GM12878 (cell line): Measurements from ENCODE around the gene DNAJC2. TPM values are rescaled to one million over a fixed set of nuclear protein-coding genes. Genes with fewer than 3 reads are reported as not detected.

ENCODE experiments used
- ATAC-seq: fragments of 200-7000 bp; cut with Tn5 transposase; 3 replicates; pipeline ENCODE4 v1.9.1; 2020; ENCODE audit warnings: mild to moderate bottlenecking, moderate library complexity
- BruUV-seq: library from RNA; stranded (reverse); fragments of 400-500 nt; replicated peaks from 2 replicates; lab custom pipeline; 2021; lab: Mats Ljungman, UMichigan
- CTCF ChIA-PET: fragments of 300-600 bp; sonication (Branson Sonifier 250); formaldehyde crosslinking; extraction: SDS; loops from one replicate; lab custom pipeline; 2021; ENCODE audit warnings: inconsistent platforms; lab: Yijun Ruan, JAX
- POLR2A ChIA-PET: fragments of 350-600 bp; formaldehyde crosslinking; extraction: SDS; loops from one replicate; lab custom pipeline; 2021; ENCODE audit warnings: inconsistent platforms; lab: Charles Lee
- RAD21 ChIA-PET: fragments of 300-600 bp; sonication (Branson Sonifier 250); formaldehyde crosslinking; loops from one replicate; lab custom pipeline; 2023; ENCODE audit warnings: antibody characterized with exemption; ENCODE audit not compliant: unreplicated experiment; lab: Charles Lee
- SMC1A ChIA-PET: fragments of 300-600 bp; sonication (Branson Sonifier 250); formaldehyde crosslinking; loops from one replicate; lab custom pipeline; 2023; ENCODE audit not compliant: unreplicated experiment, uncharacterized antibody; lab: Charles Lee
- DNase-seq: peaks from one replicate; pipeline ENCODE4 v3.0.0-alpha.2; 2011; ENCODE audit warnings: low read depth, low spot score
- FAIRE-seq: peaks from 3 replicates; lab custom pipeline; 2011; peaks lifted over from hg19 to GRCh38; lab: Jason Lieb, UNC
- H2AFZ ChIP-seq: 2 replicates; pipeline ENCODE4 v1.6.0; 2011; ENCODE audit warnings: low read depth, low read length, control low read depth; ENCODE audit not compliant: control insufficient read depth
- H3K27ac ChIP-seq: 2 replicates; pipeline ENCODE4 v1.5.1; 2011; ENCODE audit warnings: control low read depth; ENCODE audit not compliant: control insufficient read depth, insufficient read depth
- H3K27me3 ChIP-seq, 2 experiments: replicated peaks in 1 of 2; 2 replicates each; pipeline versions ENCODE4 v1.6.0 to v1.6.1; 2011; ENCODE audit warnings: low read length in 1 of 2; ENCODE audit not compliant: control insufficient read depth in 2 of 2, insufficient read depth in 2 of 2
- H3K36me3 ChIP-seq, 2 experiments: 2 replicates each; pipeline ENCODE4 v1.5.1; 2011; ENCODE audit warnings: low read length in 1 of 2; ENCODE audit not compliant: control insufficient read depth in 2 of 2, insufficient read depth in 2 of 2
- H3K4me1 ChIP-seq: 2 replicates; pipeline ENCODE4 v1.6.1; 2011; ENCODE audit warnings: mild to moderate bottlenecking, low read length, moderate library complexity, mixed read lengths; ENCODE audit not compliant: control insufficient read depth, insufficient read depth
- H3K4me2 ChIP-seq: 2 replicates; pipeline ENCODE4 v1.6.0; 2011; ENCODE audit warnings: control low read depth; ENCODE audit not compliant: control insufficient read depth, insufficient read depth
- H3K4me3 ChIP-seq: fragments of 200-600 bp; sonication (generic); 2 replicates; pipeline ENCODE4 v1.5.1; 2016
- H3K79me2 ChIP-seq: 2 replicates; pipeline ENCODE4 v1.6.0; 2011; ENCODE audit warnings: low read length; ENCODE audit not compliant: control insufficient read depth, insufficient read depth
- H3K9ac ChIP-seq: 2 replicates; pipeline ENCODE4 v1.8.0; 2011; ENCODE audit warnings: low read length, control low read depth, mixed read lengths; ENCODE audit not compliant: control insufficient read depth, insufficient read depth
- H3K9me3 ChIP-seq: replicated peaks from 3 replicates; pipeline ENCODE4 v1.5.1; 2011; ENCODE audit warnings: mild to moderate bottlenecking, low read length; ENCODE audit not compliant: control insufficient read depth, insufficient read depth
- H4K20me1 ChIP-seq: 2 replicates; pipeline ENCODE4 v1.6.0; 2011; ENCODE audit not compliant: control insufficient read depth, insufficient read depth
- CREM ChIP-seq: IDR thresholded peaks from 2 replicates; pipeline ENCODE4 v1.6.1; 2014; ENCODE audit warnings: antibody characterized with exemption, low read depth
- ESRRA ChIP-seq: IDR thresholded peaks from 2 replicates; pipeline ENCODE4 v1.6.1; 2012; ENCODE audit warnings: mild to moderate bottlenecking, low read length, improper control_type of control experiment
- HCFC1 ChIP-seq: fragments of 150-350 bp; IDR thresholded peaks from 2 replicates; pipeline ENCODE4 v1.6.1; 2014; ENCODE audit warnings: low read length
- MLLT1 ChIP-seq: fragments of 450-650 bp; IDR thresholded peaks from 2 replicates; pipeline ENCODE4 v1.6.1; 2016; ENCODE audit warnings: mild to moderate bottlenecking
- NFYA ChIP-seq: IDR thresholded peaks from 2 replicates; pipeline ENCODE4 v1.6.1; 2011; ENCODE audit warnings: low read depth, mild to moderate bottlenecking, low read length, improper control_type of control experiment, borderline replicate concordance
- POLR2AphosphoS5 ChIP-seq: IDR thresholded peaks from 2 replicates; pipeline ENCODE4 v1.6.1; 2011; ENCODE audit warnings: mild to moderate bottlenecking, low read length, inconsistent platforms
- RBBP5 ChIP-seq: fragments of 200-600 bp; sonication (generic); conservative IDR thresholded peaks from 2 replicates; pipeline ENCODE4 v1.6.1; 2016
- WGBS: methylation state at CpG from one replicate; pipeline ENCODE4 v1.1.6; 2016; ENCODE audit warnings: low lambda C conversion rate; ENCODE audit not compliant: insufficient replicate concordance, insufficient coverage; ENCODE audit errors: missing lambda C conversion rate; 5-methylcytosine and 5-hydroxymethylcytosine counted together
- in situ Hi-C: fragments of 300-500 bp; cut with MboI; formaldehyde crosslinking; loops from 9 replicates; pipeline ENCODE4 v1.14.3; 2018; ENCODE audit warnings: mixed read lengths
- intact Hi-C: fragments of 100-400 bp; cut with micrococcal nuclease; formaldehyde crosslinking; loops from one replicate; pipeline ENCODE4 v1.14.2; 2022; ENCODE audit not compliant: unreplicated experiment
- polyA plus RNA-seq, 11 experiments: library from polyadenylated mRNA; depleted of rRNA in 4 of 11; unstranded in 6 of 11; stranded (reverse) in 5 of 11; fragments of >200 nt; fragmentation: Nextera tagmentation in 4 of 11; fragmentation: Illumina TruSeq in 1 of 11; extraction: Ambion mirVana in 4 of 11; extraction: Trizol in 1 of 11; gene quantifications; 1 replicate in 1 of 11; 2 replicates in 10 of 11; pipeline versions ENCODE4 v1.2.1 to v1.2.3, GENCODE V29; 2011 to 2016; ENCODE audit warnings: inconsistent platforms in 2 of 11, missing spikeins in 2 of 11, low read depth in 1 of 11
- total RNA-seq, 4 experiments: library from RNA; depleted of rRNA in 3 of 4; stranded (reverse); fragments of >200 nt in 3 of 4; fragmentation: Illumina TruSeq in 1 of 4; extraction: Trizol in 1 of 4; gene quantifications; 2 replicates each; pipeline versions ENCODE4 v1.2.1 to v1.2.3, GENCODE V29; 2013 to 2021

The DNAJC2 gene
- total and polyA plus RNA-seq, 10 of the 15 experiments (the other 5 are each of a cell fraction or from before 2014, with no cell fraction given) = 18.2 to 63.1 (median 30.6) TPM

- Histone ChIP-seq H3K4me3 (no peak overlapping the region), H3K4me1 (no peaks in the 10 kb centered on the region), H3K36me3 (peaks cover 5 to 33% of the 10 kb centered on the region in 2 experiments), H3K27me3 (no peaks in the 10 kb centered on the region), H3K79me2 (no peaks in the 10 kb centered on the region), H2AFZ (no peak overlapping the region), H3K9me3 (no peaks in the 10 kb centered on the region), H3K4me2 (no peak overlapping the region), H4K20me1 (no peaks in the 10 kb centered on the region), H3K9ac (no peak overlapping the region), H3K27ac (no peak overlapping the region)
- intact Hi-C loops = no loop called here
- in situ Hi-C loops = loop anchor here (25.0 kb wide), 1 partner anchor 1762 kb away; no protein-coding TSS in a partner anchor
- CTCF ChIA-PET = interaction anchor here (1.2 to 2.1 kb wide), 3 partner anchors 15 to 81 kb away, joined by 3 to 7 read pairs (median 4); no protein-coding TSS in a partner anchor
- no TSS peak for BruUV-seq
- POLR2A ChIA-PET = no interaction called here
- RAD21 ChIA-PET = no interaction called here
- no peak for DNase-seq
- FAIRE-seq = no peak
- 94% methylated on average over 8 of the region's 8 CpGs for WGBS
- ATAC-seq = no peak
- TF ChIP-seq POLR2AphosphoS5 (no peak), HCFC1 (no peak), MLLT1 (no peak), NFYA (no peak), ESRRA (no peak), CREM (no peak)
- SMC1A ChIA-PET = no interaction called here
Observed at GRCh38 chr7:103325744-103326143, 18.8 kb downstream of the DNAJC2 start.

DNA sequence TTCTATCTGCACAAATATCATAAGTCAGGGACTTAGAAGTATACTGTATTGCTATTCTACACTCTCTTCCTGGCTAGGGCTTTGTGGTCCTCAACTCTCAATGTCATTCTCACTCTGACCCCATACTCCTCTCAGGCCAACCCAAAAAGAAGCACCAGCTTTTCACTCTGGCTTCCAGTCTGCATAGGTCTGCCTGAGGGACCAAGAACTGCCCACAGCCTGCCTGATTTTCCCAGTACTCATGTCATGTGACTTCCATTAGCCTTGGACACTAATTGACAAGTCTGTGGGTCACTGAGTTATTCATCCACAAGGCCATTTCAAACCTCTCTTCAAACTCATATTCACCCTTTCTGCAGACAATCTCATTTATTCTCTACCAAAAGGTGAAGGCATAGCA is 27.6 kb downstream of the DNAJC2 start:
- DNase-seq = no peak
- no peak overlapping the region for H3K27ac ChIP-seq
- no peaks in the 10 kb centered on the region for H3K9me3 ChIP-seq
- FAIRE-seq = peak; percentile 44
- no peak overlapping the region for H2AFZ ChIP-seq
- 0 out of 2 replicates have a peak, but pooled peaks have one; percentile 29 for TF ChIP-seq POLR2AphosphoS5
- no peak for TF ChIP-seq RBBP5
- TF ChIP-seq, all 136 proteins: peak for 1
- H4K20me1 ChIP-seq = no peaks in the 10 kb centered on the region
- H3K4me2 ChIP-seq = no peak overlapping the region
- no TSS peak for BruUV-seq
- no peaks in the 10 kb centered on the region for H3K79me2 ChIP-seq
- ATAC-seq = no peak
- no peak overlapping the region for H3K9ac ChIP-seq
- ChIA-PET RAD21 (no interaction called here), CTCF (interaction anchor here (0.9 to 1.0 kb wide), 3 partner anchors 10 to 26 kb away, joined by 3 to 5 read pairs (median 3); partner anchors contain the start of gene PMPCB), POLR2A (no interaction called here), SMC1A (no interaction called here)
- H3K27me3 ChIP-seq = no peaks in the 10 kb centered on the region
- peaks cover 7 to 37% of the 10 kb centered on the region in 2 experiments for H3K36me3 ChIP-seq
- no peaks in the 10 kb centered on the region for H3K4me1 ChIP-seq
- no peak overlapping the region for H3K4me3 ChIP-seq
- in situ Hi-C loops (no loop called here), intact Hi-C loops (no loop called here)
